ENCODE data around the gene IL10.
"Not testable (repeated sequence)": the region's sequence is repeated elsewhere in the genome, so short reads cannot be mapped to it uniquely, and the experiment has no call there.

Gene IL10

DNA sequence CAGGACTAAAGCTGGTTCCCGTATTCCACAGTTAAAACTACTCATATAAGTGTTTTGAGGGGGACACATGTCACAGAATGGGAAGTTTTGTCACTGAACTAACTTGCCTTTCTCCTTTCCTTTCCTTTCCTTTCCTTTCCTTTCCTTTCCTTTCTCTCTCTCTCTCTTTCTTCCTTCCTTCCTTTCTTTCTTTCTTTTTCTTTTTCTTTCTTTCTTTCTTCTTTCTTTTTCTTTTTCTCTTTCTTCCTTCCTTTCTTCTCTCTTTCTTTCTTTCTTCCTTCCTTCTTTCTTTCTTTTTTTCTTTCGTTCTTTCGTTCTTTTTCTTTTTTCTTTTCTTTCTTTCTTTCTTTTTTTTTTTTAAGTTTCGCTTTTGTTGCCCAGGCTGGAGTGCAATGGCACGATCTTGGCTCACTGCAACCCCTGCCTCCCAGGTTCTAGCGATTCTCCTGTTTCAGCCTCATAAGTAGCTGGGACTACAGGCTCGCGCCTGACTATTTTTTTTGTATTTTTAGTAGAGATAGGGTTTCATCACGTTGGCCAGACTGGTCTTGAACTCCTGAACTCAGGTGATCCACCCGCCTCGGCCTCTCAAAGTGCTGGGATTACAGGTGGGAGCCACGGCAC is 9.4 kb downstream of the IL10 start:
- not testable (repeated sequence) for DNase-seq

DNA sequence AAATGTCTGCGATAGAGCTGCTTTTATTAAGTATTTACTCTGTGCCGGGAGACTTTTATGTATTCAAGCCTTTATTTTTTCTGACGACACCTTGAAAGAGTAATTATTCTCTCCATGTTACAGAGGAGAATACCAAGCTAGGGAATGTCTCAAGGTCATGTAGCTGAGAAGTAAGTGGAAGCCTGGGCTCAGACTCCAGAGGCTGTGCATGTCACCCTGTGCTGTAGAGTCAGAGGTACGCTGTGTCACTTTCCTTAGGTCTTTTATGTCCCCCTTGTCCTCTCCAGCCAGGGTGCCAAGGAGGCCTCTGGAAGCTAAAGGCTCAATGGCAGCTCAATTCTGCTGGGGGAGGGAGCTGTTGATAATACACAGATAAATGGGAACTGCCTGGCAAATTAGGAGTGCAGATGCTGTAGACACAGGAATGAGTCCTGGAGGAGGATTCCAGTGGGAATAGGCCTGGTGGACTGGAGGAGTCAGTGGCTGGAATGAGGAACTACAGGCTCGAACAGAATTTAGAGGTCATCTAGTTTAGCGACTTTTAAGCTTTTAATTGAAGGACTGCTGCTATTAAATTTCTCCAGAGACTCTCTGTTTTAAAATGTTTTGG is 11.0 kb downstream of the IL10 start:
- no peak for DNase-seq

DNA sequence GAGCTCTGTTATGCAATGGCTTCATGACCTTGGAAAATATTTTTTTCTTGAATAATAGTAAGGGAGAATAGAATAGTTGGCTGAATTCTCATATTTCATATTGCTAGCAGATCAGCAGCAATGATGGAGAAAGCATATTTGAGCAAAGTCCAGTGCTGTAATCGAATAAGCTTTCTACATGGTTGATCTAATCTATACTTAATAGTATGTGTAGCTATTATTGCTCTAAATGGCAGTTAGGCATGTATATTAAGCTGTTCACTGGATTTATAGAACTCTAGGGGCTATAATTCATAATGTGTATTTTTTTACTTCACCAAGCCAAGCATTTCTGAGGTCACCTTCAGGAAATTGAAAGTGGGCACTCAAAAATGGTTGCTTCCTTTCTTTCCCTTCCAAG is 11.7 kb downstream of the IL10 start:
- no peak for DNase-seq

DNA sequence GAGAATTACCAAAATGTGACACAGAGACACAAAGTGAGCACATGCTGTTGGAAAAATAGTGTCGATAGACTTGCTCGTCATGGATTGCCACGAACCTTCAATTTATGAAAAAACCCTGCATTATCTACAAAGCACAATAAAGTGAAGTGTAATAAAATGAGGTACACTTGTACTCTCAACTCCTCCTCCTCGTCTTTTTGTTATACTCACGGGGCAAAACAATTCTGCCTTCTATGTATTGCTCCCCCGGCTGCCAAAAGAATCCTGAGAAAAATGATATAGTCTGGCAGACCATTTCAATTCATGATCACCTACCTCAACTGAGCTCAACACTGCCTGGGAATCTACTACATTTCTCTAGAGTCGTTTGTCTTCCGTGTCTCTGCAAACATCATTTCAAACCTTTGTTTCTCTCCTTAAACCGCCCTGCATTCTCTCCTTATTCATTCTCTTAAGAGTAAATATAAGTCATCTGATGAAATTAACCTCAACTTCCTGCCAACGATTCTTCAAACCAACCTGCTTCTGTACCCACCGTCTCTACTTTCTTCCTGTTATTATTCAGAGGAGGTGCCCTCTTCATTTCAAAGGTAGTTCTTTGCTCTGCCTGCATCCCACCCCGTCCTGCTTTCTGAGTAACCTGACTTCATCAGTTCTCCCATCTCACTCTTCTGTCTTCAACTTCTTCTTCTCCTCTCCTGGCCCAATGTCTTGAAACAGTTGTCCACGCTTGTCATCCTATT is 14.6 kb downstream of the IL10 start:
- DNase-seq: no peak

DNA sequence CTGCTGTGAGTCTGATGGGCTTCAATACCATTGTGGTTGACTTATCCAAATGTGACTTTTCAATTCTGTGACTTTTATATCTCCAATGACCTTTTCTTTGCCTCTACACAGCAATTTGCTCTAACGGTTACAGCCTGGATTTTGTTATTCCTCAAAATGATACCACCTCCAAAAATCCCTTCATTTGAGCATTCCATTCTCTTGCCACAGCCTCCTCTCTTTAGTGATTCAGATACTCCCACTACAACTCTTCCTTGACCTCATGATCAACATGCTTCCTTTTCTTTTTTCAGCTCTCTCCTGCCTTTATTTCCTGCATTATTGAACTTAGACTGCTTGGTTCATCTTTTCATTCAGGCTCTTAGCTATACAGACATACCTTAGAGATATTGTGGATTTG is 18.3 kb downstream of the IL10 start:
- no peak for DNase-seq

DNA sequence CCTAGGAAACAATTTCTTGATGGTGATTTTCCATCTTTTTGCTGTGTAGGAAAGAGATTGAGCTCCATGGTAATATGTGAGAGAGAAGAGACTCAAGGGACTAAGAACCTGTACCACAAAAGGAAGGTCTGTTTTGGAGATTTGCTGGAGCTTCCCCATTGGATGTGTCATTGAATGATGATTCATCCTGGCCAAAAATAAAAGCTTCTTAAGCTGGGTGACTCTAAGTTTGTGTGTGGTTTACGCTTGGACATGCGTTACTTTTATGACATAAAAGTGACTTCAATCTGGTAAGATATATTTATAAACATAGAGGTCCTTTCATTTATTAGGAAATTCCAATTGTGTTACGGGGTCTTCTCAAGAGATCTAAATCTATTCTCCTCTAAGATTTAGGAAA is 19.2 kb downstream of the IL10 start:
- DNase-seq: no peak

DNA sequence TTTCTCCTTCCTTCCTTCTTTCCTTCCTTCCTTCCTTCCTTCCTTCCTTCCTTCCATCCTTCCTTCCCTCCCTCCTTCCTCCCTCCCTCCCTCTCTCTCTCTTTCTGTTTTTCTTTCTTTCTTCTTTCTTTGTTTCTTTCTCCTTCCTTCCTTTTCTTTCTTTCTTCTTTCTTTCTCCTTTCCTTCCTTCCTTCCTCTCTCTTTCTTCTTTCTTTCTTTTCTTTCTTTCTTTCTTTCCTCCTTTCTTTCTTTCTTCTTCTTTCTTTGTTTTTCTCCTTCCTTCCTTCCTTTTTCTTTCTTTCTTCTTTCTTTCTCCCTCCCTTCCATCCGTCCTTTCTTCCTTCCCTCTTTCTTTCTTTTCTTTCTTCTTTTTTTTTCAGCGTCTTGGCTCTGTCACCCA is 19.8 kb downstream of the IL10 start:
- DNase-seq: no peak

DNA sequence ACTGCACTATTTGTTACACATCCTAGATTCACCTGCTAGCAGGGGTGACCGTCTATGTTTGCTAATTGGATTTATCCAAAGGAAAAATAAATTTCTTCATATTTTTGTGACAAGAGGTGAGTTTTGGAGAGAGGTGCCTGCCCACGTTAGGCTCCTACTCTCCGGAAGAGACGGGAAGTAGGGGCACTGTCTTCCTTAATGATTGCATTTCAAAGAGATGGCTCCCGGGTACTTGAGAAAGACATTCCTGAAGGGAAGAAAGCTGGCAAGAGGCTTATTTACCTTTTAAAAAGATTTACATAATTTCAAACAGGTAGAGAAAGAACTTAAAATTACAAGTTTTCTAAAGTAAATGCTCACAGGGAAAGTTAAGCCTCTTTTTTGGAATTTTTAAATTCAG is 20.4 kb downstream of the IL10 start:
- no peak for DNase-seq

DNA sequence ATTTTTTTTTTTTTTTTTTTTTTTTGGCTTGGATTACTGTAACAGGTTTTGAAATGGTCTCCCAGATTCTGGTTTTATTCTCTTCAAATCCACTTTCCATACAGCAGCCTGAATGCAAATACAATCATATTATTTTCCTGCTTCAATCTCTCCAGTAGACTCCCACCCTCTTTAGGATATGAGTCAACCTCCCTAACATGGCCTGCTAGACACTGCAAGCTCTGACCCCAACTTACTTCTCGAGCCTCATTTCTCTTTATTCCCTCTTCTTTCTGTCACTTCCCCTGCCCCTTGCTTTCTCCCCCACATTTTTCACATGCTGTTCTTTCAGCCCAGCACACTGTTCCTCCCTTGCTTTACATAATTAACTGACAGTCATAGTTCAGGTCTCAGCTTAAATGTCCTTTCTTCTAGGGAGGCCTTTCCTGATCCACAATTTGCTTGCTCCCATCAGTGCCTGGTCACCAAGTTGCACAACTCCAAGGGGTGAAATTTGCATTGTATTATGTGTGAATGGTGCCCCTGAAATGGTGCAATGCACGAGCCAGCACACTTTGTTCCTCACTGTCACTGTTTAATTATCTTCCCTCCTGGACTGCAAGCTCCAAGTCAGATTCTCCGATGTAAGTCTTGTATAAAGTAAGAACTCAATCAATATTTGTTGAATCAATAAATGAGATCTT is 23.8 kb downstream of the IL10 start:
- no peak for DNase-seq

DNA sequence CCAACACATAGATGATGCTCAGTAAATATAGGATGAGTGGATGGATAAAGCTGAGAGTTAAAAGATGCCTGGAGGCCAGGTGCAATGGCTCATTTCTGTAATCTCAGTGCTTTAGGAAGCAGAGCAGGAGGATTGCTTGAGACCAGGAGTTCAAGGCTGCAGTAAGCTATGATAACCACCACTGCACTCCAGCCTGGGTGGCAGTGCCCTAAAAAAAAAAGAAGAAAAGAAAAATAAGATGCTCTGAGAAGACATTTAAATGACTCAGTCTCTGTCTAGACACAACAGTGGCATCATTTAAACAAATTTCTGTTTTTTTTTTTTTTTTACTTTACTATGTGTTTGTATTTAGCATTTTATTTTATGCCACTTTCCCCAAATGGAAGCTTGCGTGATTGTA is 27.0 kb downstream of the IL10 start:
- no peak for DNase-seq

DNA sequence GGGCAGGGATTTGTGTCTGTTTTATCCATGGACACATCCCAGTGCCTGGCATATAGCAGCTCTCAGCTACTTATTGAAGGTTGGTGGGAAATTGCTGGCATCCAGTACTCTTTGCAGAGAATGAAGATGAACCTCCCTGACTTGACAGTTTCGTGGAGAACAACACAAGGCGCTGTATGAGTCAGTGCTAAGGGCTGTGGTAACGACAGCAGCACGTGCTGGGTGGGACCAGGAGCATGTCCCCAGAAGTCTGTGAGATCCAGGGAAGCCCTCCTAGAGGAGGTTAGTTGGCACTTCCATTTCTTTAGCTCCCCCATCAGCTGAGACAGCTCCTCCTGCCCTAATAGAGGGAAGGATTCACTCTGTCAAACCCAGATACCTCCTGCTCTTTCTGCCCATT is 27.6 kb downstream of the IL10 start:
- DNase-seq: no peak

DNA sequence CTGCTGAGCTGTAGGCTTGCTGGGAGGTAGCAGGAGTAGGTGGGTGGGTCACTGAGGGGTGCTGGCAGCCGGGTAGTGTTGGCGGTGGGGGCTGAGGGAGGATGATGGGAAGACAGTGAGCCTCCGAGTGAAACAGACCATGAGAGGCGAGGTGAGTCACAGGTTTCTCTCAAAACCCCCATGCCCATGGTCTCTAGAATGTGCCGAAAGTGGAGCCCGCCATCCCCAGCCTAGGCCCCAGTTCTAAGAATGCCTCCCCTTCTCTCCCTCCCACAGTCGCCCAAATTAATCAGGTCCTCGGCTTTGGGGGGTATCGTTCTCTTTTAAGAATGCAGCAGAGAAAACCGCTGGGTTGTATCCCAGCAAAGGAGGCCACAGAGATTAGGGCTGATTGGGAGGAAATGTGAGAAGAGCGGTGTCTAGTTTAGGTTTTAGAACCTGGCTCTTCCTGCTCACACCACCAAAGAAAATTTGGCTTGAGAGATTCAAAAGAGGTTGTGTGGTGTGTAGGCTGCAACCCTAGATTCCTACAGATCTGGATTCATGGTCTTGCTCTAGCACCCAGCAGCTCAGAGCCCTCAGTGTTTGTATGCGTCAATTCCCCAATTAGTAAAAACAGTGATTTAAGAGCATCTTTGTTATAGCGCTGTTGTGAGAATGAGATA is 29.4 kb downstream of the IL10 start:
- DNase-seq: no peak

DNA sequence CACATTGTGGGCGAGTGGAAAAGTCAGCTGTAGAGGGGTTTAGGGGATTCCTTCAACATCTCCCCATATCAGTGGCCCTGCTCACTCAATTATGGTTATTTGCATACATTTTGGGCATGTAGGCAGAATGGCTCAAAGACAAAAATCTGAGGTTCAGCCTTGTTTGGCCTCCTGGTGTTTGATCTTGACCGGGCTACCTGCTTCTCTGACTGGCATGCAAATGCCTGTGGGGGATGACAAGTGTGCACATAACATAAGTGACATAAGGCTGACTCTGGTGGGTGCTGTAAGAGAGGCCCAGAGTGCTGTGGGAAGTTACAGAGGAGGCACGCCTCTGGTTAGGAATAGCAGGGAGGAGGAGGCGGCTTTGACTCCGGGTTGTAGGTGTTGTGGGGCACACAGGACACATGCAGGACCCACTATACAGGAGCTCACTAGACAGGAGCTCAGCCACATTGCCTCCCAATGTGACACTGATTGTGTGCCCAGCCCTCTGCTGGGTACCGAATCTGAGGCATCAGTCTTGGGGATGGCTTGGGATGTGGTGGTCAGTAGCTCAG is 31.1 kb downstream of the IL10 start:
- DNase-seq: no peak

DNA sequence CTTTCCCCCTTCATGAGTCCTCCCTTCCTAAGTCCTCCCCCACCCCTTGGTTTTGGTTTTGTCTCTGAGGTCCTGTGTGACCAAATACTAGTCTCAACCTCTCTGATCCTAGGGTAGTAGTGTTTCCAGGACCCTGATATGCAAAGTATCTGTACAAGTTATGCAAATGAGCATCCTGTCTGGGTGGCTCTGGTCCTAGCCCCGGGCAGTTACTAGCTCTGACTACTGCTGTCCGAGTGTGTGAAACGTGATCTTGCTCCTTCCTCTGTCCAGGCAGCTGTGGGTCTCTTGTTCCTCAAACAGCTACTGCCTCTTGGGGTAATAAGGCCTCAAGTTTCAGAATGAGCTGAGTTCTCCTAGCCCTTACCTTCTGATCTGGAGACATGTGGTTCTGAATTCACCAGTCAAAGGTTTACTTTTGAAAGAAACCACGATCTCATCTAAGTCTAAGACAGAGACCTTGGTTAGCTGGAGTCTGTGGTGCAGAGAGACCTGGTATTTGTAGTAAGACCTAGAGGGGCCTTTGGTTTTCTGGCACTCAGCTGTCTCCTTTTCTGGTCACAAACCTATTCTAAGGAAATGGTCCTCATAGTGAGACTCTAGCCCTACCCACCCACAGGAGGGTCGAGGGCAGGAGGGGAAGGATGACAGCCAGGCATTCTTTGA is 32.8 kb downstream of the IL10 start:
- no peak for DNase-seq

DNA sequence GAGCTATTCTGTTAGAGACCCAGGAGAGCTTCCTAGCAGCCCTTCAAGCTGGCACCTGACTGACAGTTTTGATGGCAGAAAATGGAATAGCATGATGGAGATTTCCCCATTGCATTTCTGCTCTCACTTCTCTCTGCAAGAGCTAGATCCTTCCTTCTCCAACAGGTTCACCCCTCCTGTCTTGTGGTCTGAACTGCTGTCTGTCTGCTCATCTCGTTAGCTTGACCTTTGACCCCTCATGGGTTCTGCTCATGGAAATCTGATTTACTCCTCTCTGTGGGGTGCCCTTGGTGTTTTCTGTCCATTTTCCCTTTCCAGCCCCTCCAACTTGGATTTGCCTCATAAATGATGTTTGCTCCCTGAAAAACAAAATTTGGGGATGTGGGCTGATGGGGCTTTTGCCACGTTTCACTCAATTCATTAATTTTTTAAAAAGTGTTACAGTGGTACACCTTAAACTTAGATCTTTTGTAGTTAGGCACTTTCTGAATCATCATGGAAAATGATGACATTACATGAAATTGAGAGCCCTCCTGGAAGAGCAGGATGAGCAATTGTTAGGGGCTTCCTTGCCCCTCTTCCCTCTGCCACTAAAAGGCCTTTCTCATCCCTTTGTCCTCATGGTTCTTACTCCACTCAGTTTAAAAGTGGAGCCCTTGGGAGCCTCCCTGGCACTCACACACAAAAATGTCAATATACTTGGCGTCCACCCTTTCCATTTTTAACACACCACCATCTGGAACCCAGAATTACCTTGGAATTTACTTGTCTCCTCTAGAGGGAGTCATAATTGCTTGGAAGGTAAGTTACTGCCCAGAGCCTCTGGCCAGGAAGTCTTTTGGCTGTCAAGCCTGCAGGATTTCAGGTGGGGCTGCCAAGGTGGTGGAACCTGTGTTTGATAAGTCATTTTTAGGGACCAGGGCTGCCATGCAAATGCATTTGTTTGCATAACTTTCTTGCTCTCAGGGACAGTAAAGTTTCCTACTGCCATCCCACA is 33.6 kb downstream of the IL10 start:
- peak in 1 of 2 experiments; percentile 6 for DNase-seq

DNA sequence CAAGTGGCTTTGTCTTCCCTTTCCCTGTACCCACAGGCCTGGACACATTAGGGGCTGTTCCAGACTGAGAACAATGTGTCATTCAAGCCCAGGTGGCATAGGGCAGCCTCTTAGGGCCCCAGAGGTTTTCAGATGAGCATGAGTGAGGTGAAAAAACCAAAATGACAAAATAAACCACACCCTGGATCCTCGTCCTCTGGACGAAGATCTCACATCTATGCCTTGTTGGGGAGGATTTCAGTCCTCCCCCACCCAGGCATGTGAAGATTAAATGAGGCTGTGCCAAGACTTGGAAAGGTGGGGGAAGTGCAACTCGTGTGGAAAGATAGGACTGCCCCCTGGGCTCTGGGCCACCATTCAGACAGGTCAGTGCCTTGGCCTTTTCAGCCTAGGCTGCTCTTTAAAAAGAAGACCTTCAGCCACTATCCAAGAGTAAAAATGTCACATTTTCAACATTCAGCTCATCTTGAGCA is 34.5 kb downstream of the IL10 start:
- DNase-seq: no peak

DNA sequence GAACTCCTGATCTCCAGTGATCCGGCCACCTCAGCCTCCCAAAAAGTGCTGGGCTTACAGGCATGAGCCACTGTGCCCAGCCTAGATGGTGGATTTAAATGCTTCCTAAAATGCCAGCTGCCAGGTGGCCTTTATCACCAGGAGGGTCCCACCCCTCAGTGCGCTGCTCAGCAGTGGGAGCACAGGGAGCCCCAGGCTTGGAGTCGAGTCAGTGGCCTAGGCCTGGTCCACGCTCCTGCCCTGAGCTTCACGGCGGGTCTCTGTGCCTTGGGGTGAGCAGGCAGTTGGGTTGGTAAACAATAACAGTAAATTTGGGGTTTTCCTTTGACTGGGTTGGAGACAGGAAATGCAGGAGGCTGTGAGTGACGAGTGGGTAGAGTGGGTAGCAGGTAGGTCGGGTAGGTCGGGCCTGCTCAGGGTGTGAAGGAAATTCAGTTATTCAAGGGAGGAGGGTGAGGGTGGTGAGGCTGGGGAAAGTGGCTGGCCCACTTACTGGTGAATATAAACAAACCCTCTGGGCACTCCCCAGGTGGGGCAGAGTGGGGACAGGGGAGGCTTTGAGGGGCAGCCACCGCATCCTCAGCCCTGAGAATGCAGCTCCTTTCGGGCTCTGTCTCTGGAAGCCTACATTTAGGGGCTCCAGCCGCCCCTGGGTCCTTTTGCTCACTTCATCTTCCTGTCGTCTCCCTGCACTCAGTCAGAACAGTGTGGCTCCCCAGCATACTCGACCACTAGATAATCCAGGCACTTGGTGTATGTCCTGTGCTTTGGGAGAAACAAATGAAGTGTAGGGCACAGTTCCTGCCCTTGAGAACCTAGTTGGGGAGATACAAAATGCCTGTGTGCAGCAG is 35.2 kb downstream of the IL10 start:
- no peak for DNase-seq

DNA sequence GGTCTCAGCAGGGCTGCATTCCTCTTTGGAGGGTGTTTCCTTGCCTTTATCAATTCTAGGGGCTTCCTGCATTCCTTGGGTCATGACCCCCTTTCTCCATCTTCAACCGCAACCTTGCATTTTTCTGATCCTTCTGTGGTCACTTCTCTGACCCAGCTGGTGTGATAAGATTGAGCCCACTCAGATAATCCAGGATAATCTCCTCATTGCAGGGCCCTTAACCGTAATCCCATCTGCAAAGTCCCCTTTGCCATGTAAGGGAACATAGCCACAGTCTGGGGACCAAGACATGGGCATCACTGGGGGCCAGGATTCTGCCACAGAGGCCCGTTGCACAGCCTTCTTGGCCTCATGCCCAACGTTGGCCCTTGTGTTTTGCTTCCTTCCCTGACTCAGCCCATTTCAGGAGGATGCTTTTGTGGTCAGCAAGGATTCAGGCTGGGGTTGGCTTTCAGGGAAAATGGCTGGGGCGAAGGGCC is 36.7 kb downstream of the IL10 start:
- no peak for DNase-seq

DNA sequence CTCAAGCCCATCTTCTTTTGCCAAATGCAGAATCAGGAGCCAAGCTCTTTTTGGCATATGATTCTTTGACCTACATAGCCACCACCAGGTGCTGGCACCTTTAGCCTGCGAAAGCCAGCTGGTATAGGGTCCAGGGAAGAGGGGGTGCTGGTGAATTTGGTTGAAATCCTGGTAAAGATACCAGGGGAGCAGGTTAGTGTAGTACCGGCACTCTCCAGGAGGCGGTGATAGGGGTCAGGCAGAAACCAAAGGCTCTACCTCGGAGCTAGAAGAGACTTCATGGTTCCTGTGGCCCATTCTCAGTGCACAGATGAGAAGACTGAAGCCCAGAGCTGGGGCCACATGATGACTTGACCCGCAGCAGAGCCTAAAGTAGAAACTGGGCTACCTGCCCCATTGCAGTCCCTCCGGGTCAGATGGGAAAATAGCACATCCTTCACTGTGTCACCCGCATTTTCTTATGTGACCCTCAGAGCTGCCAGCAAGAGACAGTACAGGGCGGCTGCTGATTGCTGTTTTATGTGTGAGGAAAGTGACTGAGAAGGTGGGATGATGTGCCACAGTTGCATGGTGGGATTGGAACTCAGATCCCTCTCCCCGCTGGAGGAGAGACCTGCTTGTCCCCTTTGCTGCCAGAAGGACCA is 37.7 kb downstream of the IL10 start:
- DNase-seq: no peak

Data from SHP77 (cell line).